IPS-20b (cell line): Measurements from ENCODE around the gene APOBEC3G.
"Not testable (repeated sequence)": the region's sequence is repeated elsewhere in the genome, so short reads cannot be mapped to it uniquely, and the experiment has no call there.

Source experiments
- H3K27ac ChIP-seq: one replicate; pipeline ENCODE4 v1.5.1; 2013; ENCODE audit warnings: low read length
- H3K27me3 ChIP-seq: 2 replicates; pipeline ENCODE4 v1.6.1; 2013; ENCODE audit warnings: mild to moderate bottlenecking, low read length, inconsistent platforms; ENCODE audit not compliant: insufficient read depth
- H3K36me3 ChIP-seq: 2 replicates; pipeline ENCODE4 v1.6.1; 2013; ENCODE audit warnings: low read depth, mild to moderate bottlenecking, inconsistent platforms, low read length, moderate library complexity; ENCODE audit not compliant: insufficient read depth
- H3K4me1 ChIP-seq: 2 replicates; pipeline ENCODE4 v1.6.1; 2013; ENCODE audit warnings: mild to moderate bottlenecking, control low read depth, inconsistent platforms, low read length, moderate library complexity; ENCODE audit not compliant: insufficient read depth
- H3K4me3 ChIP-seq: 2 replicates; pipeline ENCODE4 v1.5.1; 2013; ENCODE audit warnings: mild to moderate bottlenecking, low read length, inconsistent platforms
- H3K9ac ChIP-seq: 2 replicates; pipeline ENCODE4 v1.6.1; 2013; ENCODE audit warnings: low read depth, mild to moderate bottlenecking, inconsistent platforms, low read length, moderate library complexity
- H3K9me3 ChIP-seq: 2 replicates; pipeline ENCODE4 v1.6.1; 2013; ENCODE audit warnings: mild to moderate bottlenecking, low read depth, low read length, inconsistent platforms; ENCODE audit not compliant: insufficient read depth

The APOBEC3G gene

GRCh38 chr22:39070186-39070585, 6.9 kb upstream of the APOBEC3G start:
- Histone ChIP-seq H3K27ac (no peak overlapping the region), H3K9ac (no peak overlapping the region), H3K4me3 (no peak overlapping the region), H3K9me3 (no peaks in the 10 kb centered on the region), H3K36me3 (no peaks in the 10 kb centered on the region), H3K27me3 (no peaks in the 10 kb centered on the region), H3K4me1 (peaks cover 4% of the 10 kb centered on the region; the same call in 1 of the 2 replicates)

- H3K27ac ChIP-seq, H3K9me3 ChIP-seq, H3K27me3 ChIP-seq, H3K36me3 ChIP-seq, H3K4me1 ChIP-seq, H3K4me3 ChIP-seq, H3K9ac ChIP-seq: not testable (repeated sequence)
Measured at GRCh38 chr22:39072581-39072981, 4.5 kb upstream of the APOBEC3G start.

- Histone ChIP-seq H3K4me3 (no peak overlapping the region), H3K27ac (no peak overlapping the region)
Measured at GRCh38 chr22:39073981-39074380, 3.1 kb upstream of the APOBEC3G start.

GRCh38 chr22:39076155-39077025, 685 bp upstream of the APOBEC3G start:
- not testable (repeated sequence) for H3K4me3 ChIP-seq, H3K4me1 ChIP-seq, H3K9ac ChIP-seq, H3K9me3 ChIP-seq, H3K27ac ChIP-seq, H3K36me3 ChIP-seq, H3K27me3 ChIP-seq

More at GRCh38 chr22:39073981-39074380, 3.1 kb upstream of the APOBEC3G start:
- Histone ChIP-seq H3K9me3 (no peaks in the 10 kb centered on the region), H3K4me1 (peaks cover 4% of the 10 kb centered on the region; the same call in 1 of the 2 replicates), H3K36me3 (no peaks in the 10 kb centered on the region), H3K27me3 (no peaks in the 10 kb centered on the region), H3K9ac (no peak overlapping the region)

- not testable (repeated sequence) for H3K4me3 ChIP-seq, H3K27me3 ChIP-seq, H3K9me3 ChIP-seq, H3K36me3 ChIP-seq, H3K9ac ChIP-seq, H3K4me1 ChIP-seq, H3K27ac ChIP-seq
Measured at GRCh38 chr22:39077912-39078311, 837 bp downstream of the APOBEC3G start.

- no peak overlapping the region for H3K9ac ChIP-seq
- no peaks in the 10 kb centered on the region for H3K36me3 ChIP-seq
- H3K9me3 ChIP-seq, result no peaks in the 10 kb centered on the region
- no peaks in the 10 kb centered on the region for H3K27me3 ChIP-seq
- peaks cover 4% of the 10 kb centered on the region; the same call in 1 of the 2 replicates for H3K4me1 ChIP-seq
- H3K4me3 ChIP-seq, result no peak overlapping the region
- H3K27ac ChIP-seq, result no peak overlapping the region
Measured at GRCh38 chr22:39078329-39078728, 1.3 kb downstream of the APOBEC3G start.

GRCh38 chr22:39079054-39079637, 2.1 kb downstream of the APOBEC3G start:
- H3K4me3 ChIP-seq, H3K27ac ChIP-seq, H3K4me1 ChIP-seq, H3K36me3 ChIP-seq, H3K9me3 ChIP-seq, H3K27me3 ChIP-seq, H3K9ac ChIP-seq: not testable (repeated sequence)

GRCh38 chr22:39080052-39080762, 3.1 kb downstream of the APOBEC3G start:
- no peaks in the 10 kb centered on the region for H3K4me1 ChIP-seq
- no peak overlapping the region for H3K4me3 ChIP-seq
- no peaks in the 10 kb centered on the region for H3K27me3 ChIP-seq
- no peaks in the 10 kb centered on the region for H3K9me3 ChIP-seq
- H3K36me3 ChIP-seq, result no peaks in the 10 kb centered on the region
- no peak overlapping the region for H3K27ac ChIP-seq
- H3K9ac ChIP-seq, result no peak overlapping the region

- Histone ChIP-seq H3K27me3 (no peaks in the 10 kb centered on the region), H3K4me1 (no peaks in the 10 kb centered on the region), H3K27ac (no peak overlapping the region), H3K9me3 (no peaks in the 10 kb centered on the region), H3K36me3 (no peaks in the 10 kb centered on the region), H3K9ac (no peak overlapping the region), H3K4me3 (no peak overlapping the region)
Measured at GRCh38 chr22:39081016-39081415, 3.9 kb downstream of the APOBEC3G start.

- Histone ChIP-seq H3K27ac (no peak overlapping the region), H3K9me3 (no peaks in the 10 kb centered on the region), H3K27me3 (no peaks in the 10 kb centered on the region), H3K36me3 (no peaks in the 10 kb centered on the region), H3K9ac (no peak overlapping the region), H3K4me3 (no peak overlapping the region), H3K4me1 (no peaks in the 10 kb centered on the region)
Measured at GRCh38 chr22:39081598-39081997, 4.5 kb downstream of the APOBEC3G start.

- Histone ChIP-seq H3K4me1 (no peaks in the 10 kb centered on the region; the same call in 1 of the 2 replicates), H3K27ac (no peak overlapping the region), H3K9ac (no peak overlapping the region), H3K4me3 (no peak overlapping the region), H3K9me3 (no peaks in the 10 kb centered on the region), H3K27me3 (no peaks in the 10 kb centered on the region), H3K36me3 (no peaks in the 10 kb centered on the region)
Measured at GRCh38 chr22:39083212-39084165, 6.4 kb downstream of the APOBEC3G start.
